ENCODE results near the gene AMER2.

Gene AMER2

GRCh38 chr13:25210842-25211569 is 38.9 kb upstream of the AMER2 start:
- no peak for TF ChIP-seq CTCF (IDR thresholded peaks at IDR 0.05; ENCODE audit: low read depth, low read length)
- DNase-seq (ENCODE audit: extremely low read depth, low read depth): no peak

GRCh38 chr13:25207291-25207810 is 35.3 kb upstream of the AMER2 start:
- TF ChIP-seq CTCF (IDR thresholded peaks at IDR 0.05; ENCODE audit: low read depth, low read length): no peak
- no peak for DNase-seq (ENCODE audit: extremely low read depth, low read depth)

GRCh38 chr13:25204863-25205262 is 32.8 kb upstream of the AMER2 start:
- DNase-seq (ENCODE audit: extremely low read depth, low read depth): no peak
- TF ChIP-seq CTCF (IDR thresholded peaks at IDR 0.05; ENCODE audit: low read depth, low read length): no peak

GRCh38 chr13:25203127-25203740 is 31.1 kb upstream of the AMER2 start:
- TF ChIP-seq CTCF (IDR thresholded peaks at IDR 0.05; ENCODE audit: low read depth, low read length): no peak
- DNase-seq (ENCODE audit: extremely low read depth, low read depth): no peak

- TF ChIP-seq CTCF (IDR thresholded peaks at IDR 0.05; ENCODE audit: low read depth, low read length): no peak
- no peak for DNase-seq (ENCODE audit: extremely low read depth, low read depth)
Observed at GRCh38 chr13:25200783-25201182, 28.7 kb upstream of the AMER2 start.

- no peak for TF ChIP-seq CTCF (IDR thresholded peaks at IDR 0.05; ENCODE audit: low read depth, low read length)
- no peak for DNase-seq (ENCODE audit: extremely low read depth, low read depth)
Observed at GRCh38 chr13:25198647-25199046, 26.6 kb upstream of the AMER2 start.

- TF ChIP-seq CTCF (IDR thresholded peaks at IDR 0.05; ENCODE audit: low read depth, low read length): no peak
- DNase-seq (ENCODE audit: extremely low read depth, low read depth): no peak
Observed at GRCh38 chr13:25196971-25197370, 24.9 kb upstream of the AMER2 start.

Data from AG09319 (cell line).